Ishikawa (cell line): ENCODE measurements around the gene KCNK10.

Experiments
- CEBPB ChIP-seq: IDR thresholded peaks from 2 replicates; pipeline ENCODE4 v1.6.1; 2012
- CREB1 ChIP-seq: IDR thresholded peaks from 2 replicates; pipeline ENCODE4 v1.6.1; 2012; ENCODE audit warnings: low read depth
- EGR1 ChIP-seq: IDR thresholded peaks from 2 replicates; pipeline ENCODE4 v1.6.1; 2012
- EP300 ChIP-seq: IDR thresholded peaks from 2 replicates; pipeline ENCODE4 v1.6.1; 2012; ENCODE audit warnings: borderline replicate concordance
- FOXM1 ChIP-seq: IDR thresholded peaks from 2 replicates; pipeline ENCODE4 v1.6.1; 2012; ENCODE audit warnings: low read depth, borderline replicate concordance
- NFIC ChIP-seq: IDR thresholded peaks from 2 replicates; pipeline ENCODE4 v1.6.1; 2012
- RAD21 ChIP-seq: IDR thresholded peaks from 2 replicates; pipeline ENCODE4 v1.6.1; 2012; ENCODE audit warnings: low read depth
- TAF1 ChIP-seq: IDR thresholded peaks from 2 replicates; pipeline ENCODE4 v1.6.1; 2012; ENCODE audit warnings: low read depth, mild to moderate bottlenecking
- TCF12 ChIP-seq: IDR thresholded peaks from 2 replicates; pipeline ENCODE4 v1.6.1; 2012; ENCODE audit warnings: low read depth
- TEAD4 ChIP-seq: IDR thresholded peaks from 2 replicates; pipeline ENCODE4 v1.6.1; 2012
- USF1 ChIP-seq: IDR thresholded peaks from 2 replicates; pipeline ENCODE4 v1.6.1; 2012
- YY1 ChIP-seq: IDR thresholded peaks from 2 replicates; pipeline ENCODE4 v1.6.1; 2012; ENCODE audit warnings: low read depth
- ZBTB7A ChIP-seq: IDR thresholded peaks from 2 replicates; pipeline ENCODE4 v1.6.1; 2012; ENCODE audit warnings: low read depth
- TF ChIP-seq, protein P1 (sequence below): IDR thresholded peaks from 2 replicates; pipeline ENCODE4 v1.6.1; 2012
- TF ChIP-seq, protein P2 (sequence below): IDR thresholded peaks from 2 replicates; pipeline ENCODE4 v1.6.1; 2012; ENCODE audit warnings: low read depth, mild to moderate bottlenecking

Gene KCNK10

GRCh38 chr14:88321692-88322503 lies 1.2 kb downstream of the KCNK10 start:
- no peak for TF ChIP-seq RAD21
- TF ChIP-seq EGR1: no peak
- TF ChIP-seq CREB1: no peak
- no peak for TF ChIP-seq CEBPB
- no peak for TF ChIP-seq USF1
- TF ChIP-seq TAF1: no peak
- no peak for TF ChIP-seq TEAD4
- no peak for TF ChIP-seq TCF12
- no peak for TF ChIP-seq EP300
- TF ChIP-seq, protein P1, sequence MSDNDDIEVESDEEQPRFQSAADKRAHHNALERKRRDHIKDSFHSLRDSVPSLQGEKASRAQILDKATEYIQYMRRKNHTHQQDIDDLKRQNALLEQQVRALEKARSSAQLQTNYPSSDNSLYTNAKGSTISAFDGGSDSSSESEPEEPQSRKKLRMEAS: no peak
- no peak for TF ChIP-seq FOXM1
- no peak for TF ChIP-seq NFIC
- TF ChIP-seq ZBTB7A: no peak
- no peak for TF ChIP-seq YY1
- TF ChIP-seq, protein P2, sequence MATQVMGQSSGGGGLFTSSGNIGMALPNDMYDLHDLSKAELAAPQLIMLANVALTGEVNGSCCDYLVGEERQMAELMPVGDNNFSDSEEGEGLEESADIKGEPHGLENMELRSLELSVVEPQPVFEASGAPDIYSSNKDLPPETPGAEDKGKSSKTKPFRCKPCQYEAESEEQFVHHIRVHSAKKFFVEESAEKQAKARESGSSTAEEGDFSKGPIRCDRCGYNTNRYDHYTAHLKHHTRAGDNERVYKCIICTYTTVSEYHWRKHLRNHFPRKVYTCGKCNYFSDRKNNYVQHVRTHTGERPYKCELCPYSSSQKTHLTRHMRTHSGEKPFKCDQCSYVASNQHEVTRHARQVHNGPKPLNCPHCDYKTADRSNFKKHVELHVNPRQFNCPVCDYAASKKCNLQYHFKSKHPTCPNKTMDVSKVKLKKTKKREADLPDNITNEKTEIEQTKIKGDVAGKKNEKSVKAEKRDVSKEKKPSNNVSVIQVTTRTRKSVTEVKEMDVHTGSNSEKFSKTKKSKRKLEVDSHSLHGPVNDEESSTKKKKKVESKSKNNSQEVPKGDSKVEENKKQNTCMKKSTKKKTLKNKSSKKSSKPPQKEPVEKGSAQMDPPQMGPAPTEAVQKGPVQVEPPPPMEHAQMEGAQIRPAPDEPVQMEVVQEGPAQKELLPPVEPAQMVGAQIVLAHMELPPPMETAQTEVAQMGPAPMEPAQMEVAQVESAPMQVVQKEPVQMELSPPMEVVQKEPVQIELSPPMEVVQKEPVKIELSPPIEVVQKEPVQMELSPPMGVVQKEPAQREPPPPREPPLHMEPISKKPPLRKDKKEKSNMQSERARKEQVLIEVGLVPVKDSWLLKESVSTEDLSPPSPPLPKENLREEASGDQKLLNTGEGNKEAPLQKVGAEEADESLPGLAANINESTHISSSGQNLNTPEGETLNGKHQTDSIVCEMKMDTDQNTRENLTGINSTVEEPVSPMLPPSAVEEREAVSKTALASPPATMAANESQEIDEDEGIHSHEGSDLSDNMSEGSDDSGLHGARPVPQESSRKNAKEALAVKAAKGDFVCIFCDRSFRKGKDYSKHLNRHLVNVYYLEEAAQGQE: no peak

DNA sequence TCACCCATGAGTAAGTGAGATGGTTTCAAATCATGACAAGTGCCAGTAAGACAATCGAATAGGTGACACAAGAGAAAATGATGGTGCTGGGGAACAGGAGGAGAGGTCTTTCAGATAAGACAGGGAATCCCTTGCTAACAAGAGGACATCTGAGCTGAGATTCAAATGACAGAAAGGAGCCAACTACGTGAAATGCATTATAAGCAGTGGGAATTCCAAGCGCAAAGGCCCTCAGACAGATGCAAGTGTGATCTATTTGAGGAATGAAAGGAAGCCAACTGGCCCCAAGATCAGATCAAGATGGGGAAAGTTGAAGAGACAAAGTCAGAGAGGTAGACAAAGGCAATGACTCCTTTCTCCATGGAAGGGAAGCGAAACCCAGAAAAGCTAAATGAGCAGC lies 4.7 kb downstream of the KCNK10 start:
- TF ChIP-seq EP300: no peak
- TF ChIP-seq TAF1: no peak

GRCh38 chr14:88316521-88316920 lies 6.5 kb downstream of the KCNK10 start:
- TF ChIP-seq, protein P2: peak; percentile 61
- TF ChIP-seq, protein P1: no peak

DNA sequence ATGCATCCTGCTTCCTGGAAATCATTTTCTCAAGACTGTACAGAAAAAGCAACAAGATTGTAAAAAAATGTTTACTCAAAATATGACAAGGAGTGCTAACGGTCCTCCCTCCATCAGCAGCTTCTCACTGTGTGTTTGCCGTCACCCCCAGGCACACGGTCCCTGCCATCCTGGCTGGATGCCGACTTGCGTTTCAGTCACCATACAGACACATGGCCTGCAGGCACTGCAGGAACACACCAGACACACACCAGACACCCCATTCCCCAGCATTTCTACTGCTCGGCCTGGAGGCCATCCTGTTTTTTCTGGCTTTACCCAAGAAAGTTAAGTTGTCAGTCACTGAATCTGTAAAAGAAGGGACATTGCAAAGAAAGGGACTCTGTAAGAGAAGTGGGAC lies 10.8 kb downstream of the KCNK10 start:
- TF ChIP-seq ZBTB7A: no peak
- no peak for TF ChIP-seq FOXM1
- TF ChIP-seq, protein P2: no peak
- no peak for TF ChIP-seq TEAD4
- no peak for TF ChIP-seq EGR1
- no peak for TF ChIP-seq RAD21
- TF ChIP-seq USF1: no peak
- no peak for TF ChIP-seq NFIC
- no peak for TF ChIP-seq TCF12
- no peak for TF ChIP-seq EP300
- TF ChIP-seq CEBPB: no peak
- TF ChIP-seq, protein P1: no peak
- TF ChIP-seq CREB1: no peak
- TF ChIP-seq YY1: no peak
- no peak for TF ChIP-seq TAF1

DNA sequence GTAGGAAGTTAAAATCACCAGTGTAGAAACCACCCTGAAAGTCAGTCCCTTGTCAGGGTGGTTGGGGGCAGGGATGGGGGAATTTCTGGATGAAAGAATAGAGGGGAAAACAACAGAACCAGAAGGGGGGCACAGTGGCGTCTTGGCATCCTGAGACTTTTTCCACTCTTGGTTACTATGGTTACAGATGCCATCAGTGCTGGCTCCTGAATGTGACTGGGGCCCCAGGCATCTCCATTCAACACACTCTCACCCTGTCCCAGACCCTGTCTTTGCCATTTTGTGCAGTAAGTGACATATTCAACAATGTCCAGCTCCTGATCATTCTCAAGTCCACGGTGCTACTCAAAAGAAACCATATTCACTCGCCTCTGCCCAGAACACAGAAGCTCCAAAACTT lies 11.3 kb downstream of the KCNK10 start:
- TF ChIP-seq YY1 (no peak), FOXM1 (no peak), RAD21 (no peak), NFIC (no peak), TAF1 (no peak), CEBPB (no peak)
- TF ChIP-seq, protein P2: no peak
